HUES48 (cell line): ENCODE data around the gene DAGLA.

Experiments
- H3K27ac ChIP-seq: one replicate; pipeline ENCODE4 v1.7.0; 2013; ENCODE audit warnings: low read depth, low read length, inconsistent platforms
- H3K27me3 ChIP-seq: 2 replicates; pipeline ENCODE4 v1.6.1; 2013; ENCODE audit warnings: mild to moderate bottlenecking, low read length; ENCODE audit not compliant: control insufficient read depth, insufficient read depth
- H3K36me3 ChIP-seq: 2 replicates; pipeline ENCODE4 v1.6.1; 2013; ENCODE audit warnings: low read length; ENCODE audit not compliant: control insufficient read depth, insufficient read depth
- H3K4me1 ChIP-seq: 2 replicates; pipeline ENCODE4 v1.6.1; 2013; ENCODE audit warnings: mild to moderate bottlenecking, low read length; ENCODE audit not compliant: control insufficient read depth, insufficient read depth
- H3K4me3 ChIP-seq: 2 replicates; pipeline ENCODE4 v1.5.1; 2013; ENCODE audit warnings: mild to moderate bottlenecking, low read depth, low read length
- H3K9ac ChIP-seq: 2 replicates; pipeline ENCODE4 v1.6.1; 2013; ENCODE audit warnings: mild to moderate bottlenecking, low read depth, low read length, moderate library complexity
- H3K9me3 ChIP-seq: 2 replicates; pipeline ENCODE4 v1.6.1; 2013; ENCODE audit warnings: low read length; ENCODE audit not compliant: control insufficient read depth, insufficient read depth

Gene DAGLA

GRCh38 chr11:61679893-61680621, at the start of gene DAGLA:
DAGLA (plus strand) TSS chr11:61680391; CDS start chr11:61720156, 39,765 bp downstream.
- H3K4me3 ChIP-seq: peak within 1 kb of the TSS; percentile 54; the same call in 1 of the 2 replicates
- peaks cover 18% of the 10 kb centered on the region for H3K27me3 ChIP-seq
- H3K9ac ChIP-seq: no peak within 1 kb of the TSS
- H3K9me3 ChIP-seq: no peaks in the 10 kb centered on the region
- peaks cover 10% of the 10 kb centered on the region; the same call in 1 of the 2 replicates for H3K4me1 ChIP-seq
- H3K27ac ChIP-seq: peak within 1 kb of the TSS; percentile 40
- H3K36me3 ChIP-seq: no peaks in the 10 kb centered on the region

GRCh38 chr11:61632096-61632495, 48.1 kb upstream of the DAGLA start:
- Histone ChIP-seq H3K4me3 (no peak overlapping the region), H3K27me3 (no peaks in the 10 kb centered on the region), H3K36me3 (no peaks in the 10 kb centered on the region), H3K27ac (no peak overlapping the region), H3K9ac (no peak overlapping the region), H3K4me1 (peaks cover 12% of the 10 kb centered on the region), H3K9me3 (no peaks in the 10 kb centered on the region)

GRCh38 chr11:61635304-61635703, 44.9 kb upstream of the DAGLA start:
- Histone ChIP-seq H3K27me3 (no peaks in the 10 kb centered on the region), H3K9ac (no peak overlapping the region), H3K4me3 (no peak overlapping the region), H3K36me3 (no peaks in the 10 kb centered on the region), H3K9me3 (no peaks in the 10 kb centered on the region), H3K4me1 (peaks cover 13% of the 10 kb centered on the region), H3K27ac (no peak overlapping the region)

- Histone ChIP-seq H3K9me3 (no peaks in the 10 kb centered on the region), H3K27me3 (no peaks in the 10 kb centered on the region), H3K9ac (no peak overlapping the region), H3K4me1 (peaks cover 13% of the 10 kb centered on the region), H3K4me3 (no peak overlapping the region), H3K36me3 (no peaks in the 10 kb centered on the region), H3K27ac (no peak overlapping the region)
These were observed 44.4 kb upstream of the DAGLA start for GRCh38 chr11:61635787-61636186.

GRCh38 chr11:61636676-61637075, 43.5 kb upstream of the DAGLA start:
- peaks cover 13% of the 10 kb centered on the region for H3K4me1 ChIP-seq

GRCh38 chr11:61637277-61637676, 42.9 kb upstream of the DAGLA start:
- Histone ChIP-seq H3K9ac (no peak overlapping the region), H3K4me3 (no peak overlapping the region), H3K36me3 (no peaks in the 10 kb centered on the region), H3K9me3 (no peaks in the 10 kb centered on the region), H3K27ac (no peak overlapping the region), H3K4me1 (peaks cover 8% of the 10 kb centered on the region), H3K27me3 (no peaks in the 10 kb centered on the region)

More at GRCh38 chr11:61636676-61637075, 43.5 kb upstream of the DAGLA start:
- H3K36me3 ChIP-seq: no peaks in the 10 kb centered on the region
- no peak overlapping the region for H3K4me3 ChIP-seq
- H3K9ac ChIP-seq: no peak overlapping the region
- H3K27me3 ChIP-seq: no peaks in the 10 kb centered on the region
- no peak overlapping the region for H3K27ac ChIP-seq
- no peaks in the 10 kb centered on the region for H3K9me3 ChIP-seq

- no peaks in the 10 kb centered on the region for H3K27me3 ChIP-seq
- H3K27ac ChIP-seq: no peak overlapping the region
These were observed 40.3 kb upstream of the DAGLA start for GRCh38 chr11:61639816-61640443.

GRCh38 chr11:61642162-61642561, 38.0 kb upstream of the DAGLA start:
- no peak overlapping the region for H3K9ac ChIP-seq
- H3K4me3 ChIP-seq: no peak overlapping the region
- peaks cover 4% of the 10 kb centered on the region; the same call in 1 of the 2 replicates for H3K4me1 ChIP-seq

More at GRCh38 chr11:61639816-61640443, 40.3 kb upstream of the DAGLA start:
- Histone ChIP-seq H3K4me3 (no peak overlapping the region), H3K4me1 (peaks cover 4% of the 10 kb centered on the region; the same call in 1 of the 2 replicates), H3K9ac (no peak overlapping the region), H3K36me3 (no peaks in the 10 kb centered on the region), H3K9me3 (no peaks in the 10 kb centered on the region)

GRCh38 chr11:61645179-61645868, 34.9 kb upstream of the DAGLA start:
- Histone ChIP-seq H3K27ac (no peak overlapping the region), H3K4me1 (no peaks in the 10 kb centered on the region), H3K36me3 (no peaks in the 10 kb centered on the region), H3K9me3 (no peaks in the 10 kb centered on the region), H3K4me3 (no peak overlapping the region), H3K27me3 (no peaks in the 10 kb centered on the region), H3K9ac (no peak overlapping the region)

More at GRCh38 chr11:61642162-61642561, 38.0 kb upstream of the DAGLA start:
- no peaks in the 10 kb centered on the region for H3K36me3 ChIP-seq
- H3K27ac ChIP-seq: no peak overlapping the region
- no peaks in the 10 kb centered on the region for H3K27me3 ChIP-seq
- H3K9me3 ChIP-seq: no peaks in the 10 kb centered on the region

GRCh38 chr11:61647529-61647928, 32.7 kb upstream of the DAGLA start:
- Histone ChIP-seq H3K9me3 (no peaks in the 10 kb centered on the region), H3K9ac (no peak overlapping the region), H3K4me1 (no peaks in the 10 kb centered on the region), H3K27ac (no peak overlapping the region), H3K27me3 (no peaks in the 10 kb centered on the region), H3K36me3 (no peaks in the 10 kb centered on the region), H3K4me3 (no peak overlapping the region)
